HG02884 (cell line): ENCODE measurements around the gene SREBF1.

Experiments used
- ATAC-seq: cut with Tn5 transposase; IDR thresholded peaks from one replicate; pipeline ENCODE4 v1.9.1; 2021; ENCODE audit warnings: mild to moderate bottlenecking, moderate library complexity; ENCODE audit not compliant: unreplicated experiment

SREBF1 gene

GRCh38 chr17:17826342-17826713, 10.5 kb downstream of the SREBF1 start:
- ATAC-seq = no peak

- no peak for ATAC-seq
Observed at GRCh38 chr17:17824783-17825614, 11.8 kb downstream of the SREBF1 start.

- ATAC-seq = peak; percentile 9
Observed at GRCh38 chr17:17824119-17824782, 12.5 kb downstream of the SREBF1 start.

- ATAC-seq = peak; percentile 77
Observed at GRCh38 chr17:17823433-17824118, 13.2 kb downstream of the SREBF1 start.

GRCh38 chr17:17822616-17823015, 14.2 kb downstream of the SREBF1 start:
- ATAC-seq = no peak

GRCh38 chr17:17822189-17822588, 14.6 kb downstream of the SREBF1 start:
- no peak for ATAC-seq

GRCh38 chr17:17820463-17821158, 16.2 kb downstream of the SREBF1 start:
- no peak for ATAC-seq

GRCh38 chr17:17820046-17820445, 16.7 kb downstream of the SREBF1 start:
- no peak for ATAC-seq

GRCh38 chr17:17819561-17819995, 17.2 kb downstream of the SREBF1 start:
- peak; percentile 47 for ATAC-seq

GRCh38 chr17:17819111-17819510, 17.7 kb downstream of the SREBF1 start:
- no peak for ATAC-seq

- ATAC-seq = no peak
Observed at GRCh38 chr17:17818088-17818526, 18.7 kb downstream of the SREBF1 start.

- ATAC-seq = no peak
Observed at GRCh38 chr17:17817552-17817947, 19.2 kb downstream of the SREBF1 start.

- no peak for ATAC-seq
Observed at GRCh38 chr17:17816831-17817551, 19.8 kb downstream of the SREBF1 start.

GRCh38 chr17:17816240-17816814, 20.5 kb downstream of the SREBF1 start:
- ATAC-seq = no peak

- ATAC-seq = no peak
Observed at GRCh38 chr17:17815436-17816200, 21.2 kb downstream of the SREBF1 start.

GRCh38 chr17:17815062-17815406, 21.8 kb downstream of the SREBF1 start:
- ATAC-seq = no peak

- no peak for ATAC-seq
Observed at GRCh38 chr17:17814162-17815061, 22.4 kb downstream of the SREBF1 start.

GRCh38 chr17:17813725-17814095, 23.1 kb downstream of the SREBF1 start:
- ATAC-seq = no peak
